H9 (cell line): Measurements from ENCODE around the gene MN1. TPM values are rescaled to one million over a fixed set of nuclear protein-coding genes. Genes with fewer than 3 reads are reported as not detected.

ENCODE experiments used
- DNase-seq: peaks from one replicate; pipeline ENCODE4 v3.0.0-alpha.2; 2017
- H2AFZ ChIP-seq: one replicate; pipeline ENCODE4 v1.6.1; 2013; ENCODE audit warnings: mild to moderate bottlenecking, low read length, control low read depth, moderate library complexity
- H2AK5ac ChIP-seq: 2 replicates; pipeline ENCODE4 v1.6.1; 2013; ENCODE audit warnings: low read length, control low read depth, mixed read lengths; ENCODE audit not compliant: insufficient read length
- H2BK120ac ChIP-seq: one replicate; pipeline ENCODE4 v1.6.1; 2013; ENCODE audit warnings: low read depth, mild to moderate bottlenecking, low read length, control low read depth, inconsistent platforms; ENCODE audit not compliant: poor library complexity, severe bottlenecking
- H2BK12ac ChIP-seq: 2 replicates; pipeline ENCODE4 v1.6.1; 2013; ENCODE audit warnings: low read length, control low read depth, mixed read lengths, low read depth; ENCODE audit not compliant: insufficient read length
- H2BK15ac ChIP-seq: 2 replicates; pipeline ENCODE4 v1.6.1; 2013; ENCODE audit warnings: low read depth, low read length, control low read depth
- H2BK20ac ChIP-seq: one replicate; pipeline ENCODE4 v1.6.1; 2013; ENCODE audit warnings: low read depth, mild to moderate bottlenecking, low read length, control low read depth, inconsistent platforms; ENCODE audit not compliant: poor library complexity, severe bottlenecking
- H2BK5ac ChIP-seq: 2 replicates; pipeline ENCODE4 v1.6.1; 2013; ENCODE audit warnings: low read length, control low read depth, mixed read lengths; ENCODE audit not compliant: insufficient read length
- H3K14ac ChIP-seq: 2 replicates; pipeline ENCODE4 v1.6.1; 2013; ENCODE audit warnings: low read length, control low read depth; ENCODE audit not compliant: insufficient read depth
- H3K18ac ChIP-seq: 2 replicates; pipeline ENCODE4 v1.6.1; 2013; ENCODE audit warnings: low read depth, mild to moderate bottlenecking, mixed read lengths, low read length, control low read depth; ENCODE audit not compliant: insufficient read length
- H3K23ac ChIP-seq: 2 replicates; pipeline ENCODE4 v1.6.1; 2013; ENCODE audit warnings: low read length, control low read depth, mixed read lengths, low read depth; ENCODE audit not compliant: insufficient read length
- H3K23me2 ChIP-seq: 2 replicates; pipeline ENCODE4 v1.6.1; 2013; ENCODE audit warnings: low read depth, mild to moderate bottlenecking, mixed read lengths, low read length, control low read depth; ENCODE audit not compliant: insufficient read length, poor library complexity, severe bottlenecking
- H3K27ac ChIP-seq: 2 replicates; pipeline ENCODE4 v1.5.1; 2013; ENCODE audit warnings: low read length, control low read depth, mixed read lengths, low read depth; ENCODE audit not compliant: insufficient read length
- H3K27me3 ChIP-seq: 2 replicates; pipeline ENCODE4 v1.6.1; 2013; ENCODE audit warnings: low read length, control low read depth, inconsistent platforms; ENCODE audit not compliant: insufficient read depth
- H3K4ac ChIP-seq: 2 replicates; pipeline ENCODE4 v1.6.1; 2013; ENCODE audit warnings: low read depth, mild to moderate bottlenecking, control low read depth, inconsistent platforms, low read length, moderate library complexity
- H3K4me1 ChIP-seq: 2 replicates; pipeline ENCODE4 v1.6.1; 2013; ENCODE audit warnings: low read length, control low read depth, inconsistent platforms; ENCODE audit not compliant: insufficient read depth
- H3K4me2 ChIP-seq: 2 replicates; pipeline ENCODE4 v1.6.1; 2013; ENCODE audit warnings: low read length, control low read depth, mixed read lengths; ENCODE audit not compliant: insufficient read length, insufficient read depth
- H3K56ac ChIP-seq: 2 replicates; pipeline ENCODE4 v1.6.1; 2013; ENCODE audit warnings: low read depth, mild to moderate bottlenecking, mixed read lengths, low read length, control low read depth; ENCODE audit not compliant: insufficient read length
- H3K79me1 ChIP-seq: 2 replicates; pipeline ENCODE4 v1.6.1; 2013; ENCODE audit warnings: low read depth, mild to moderate bottlenecking, moderate library complexity, low read length, control low read depth, inconsistent platforms; ENCODE audit not compliant: insufficient read depth, poor library complexity, severe bottlenecking
- H3K79me2 ChIP-seq: 2 replicates; pipeline ENCODE4 v1.6.1; 2013; ENCODE audit warnings: low read length, control low read depth, inconsistent platforms; ENCODE audit not compliant: insufficient read depth
- H3K9ac ChIP-seq: 2 replicates; pipeline ENCODE4 v1.6.1; 2013; ENCODE audit warnings: low read length, control low read depth, mixed read lengths; ENCODE audit not compliant: insufficient read length; ENCODE audit errors: extremely low read depth
- H3K9me3 ChIP-seq: one replicate; pipeline ENCODE4 v1.6.1; 2013; ENCODE audit warnings: low read depth, low read length, inconsistent platforms; ENCODE audit not compliant: control insufficient read depth
- H3T11ph ChIP-seq: one replicate; pipeline ENCODE4 v1.6.1; 2013; ENCODE audit warnings: mild to moderate bottlenecking, low read length, control low read depth, inconsistent platforms
- H4K20me1 ChIP-seq: one replicate; pipeline ENCODE4 v1.6.1; 2013; ENCODE audit not compliant: control insufficient read depth, insufficient read length, insufficient read depth
- H4K5ac ChIP-seq: 2 replicates; pipeline ENCODE4 v1.6.1; 2013; ENCODE audit warnings: low read depth, mild to moderate bottlenecking, mixed read lengths, low read length, control low read depth; ENCODE audit not compliant: insufficient read length
- H4K8ac ChIP-seq: replicated peaks from 2 replicates; pipeline ENCODE4 v1.6.1; 2013; ENCODE audit warnings: low read length, control low read depth, mixed read lengths, low read depth; ENCODE audit not compliant: insufficient read length
- H4K91ac ChIP-seq: 2 replicates; pipeline ENCODE4 v1.6.1; 2013; ENCODE audit warnings: low read depth, mild to moderate bottlenecking, moderate library complexity, mixed read lengths, low read length, control low read depth; ENCODE audit not compliant: insufficient read length
- H3K27ac Mint-ChIP-seq, 3 experiments: 2 replicates in 2 of 3; 3 replicates in 1 of 3; pipeline ENCODE4 v1.8.0; 2020 to 2021; ENCODE audit warnings: mixed read lengths in 3 of 3, mild to moderate bottlenecking in 1 of 3, moderate library complexity in 1 of 3
- H3K27me3 Mint-ChIP-seq: 2 replicates; pipeline ENCODE4 v1.8.0; 2021; ENCODE audit warnings: low read depth, mild to moderate bottlenecking, moderate library complexity, mixed read lengths
- H3K36me3 Mint-ChIP-seq, 3 experiments: 2 replicates in 2 of 3; 3 replicates in 1 of 3; pipeline ENCODE4 v1.8.0; 2020 to 2021; ENCODE audit warnings: low read depth in 3 of 3, mixed read lengths in 3 of 3; ENCODE audit not compliant: insufficient read depth in 1 of 3
- H3K4me1 Mint-ChIP-seq, 2 experiments: 2 replicates each; pipeline ENCODE4 v1.8.0; 2020; ENCODE audit warnings: mixed read lengths in 2 of 2
- H3K4me3 Mint-ChIP-seq, 2 experiments: 2 replicates in 1 of 2; 3 replicates in 1 of 2; pipeline ENCODE4 v1.8.0; 2020 to 2021; ENCODE audit warnings: mild to moderate bottlenecking in 2 of 2, mixed read lengths in 2 of 2, moderate library complexity in 1 of 2
- H3K9me3 Mint-ChIP-seq, 2 experiments: 2 replicates in 1 of 2; 3 replicates in 1 of 2; pipeline ENCODE4 v1.8.0; 2020; ENCODE audit warnings: mild to moderate bottlenecking in 2 of 2, mixed read lengths in 2 of 2, moderate library complexity in 1 of 2
- WGBS: extraction: QIAGEN DNeasy Blood & Tissue Kit; methylation state at CpG from one replicate; pipeline ENCODE4 v1.1.7; 2013; ENCODE audit warnings: missing lambda C conversion rate, low lambda C conversion rate, mixed read lengths; ENCODE audit not compliant: insufficient read length; ENCODE audit errors: extremely low coverage; 5-methylcytosine and 5-hydroxymethylcytosine counted together
- total RNA-seq: library from RNA; stranded (reverse); gene quantifications from 2 replicates; pipeline ENCODE4 v1.2.1, GENCODE V29; 2021
- TF ChIP-seq, protein P1 (sequence below): fragments of 200-600 bp; sonication (generic); conservative IDR thresholded peaks from 3 replicates; pipeline ENCODE4 v1.8.0; 2021; ENCODE audit warnings: antibody characterized with exemption, mild to moderate bottlenecking

MN1 gene
- total RNA-seq, 1 experiment from 2014 or later: 2.8 TPM

DNA sequence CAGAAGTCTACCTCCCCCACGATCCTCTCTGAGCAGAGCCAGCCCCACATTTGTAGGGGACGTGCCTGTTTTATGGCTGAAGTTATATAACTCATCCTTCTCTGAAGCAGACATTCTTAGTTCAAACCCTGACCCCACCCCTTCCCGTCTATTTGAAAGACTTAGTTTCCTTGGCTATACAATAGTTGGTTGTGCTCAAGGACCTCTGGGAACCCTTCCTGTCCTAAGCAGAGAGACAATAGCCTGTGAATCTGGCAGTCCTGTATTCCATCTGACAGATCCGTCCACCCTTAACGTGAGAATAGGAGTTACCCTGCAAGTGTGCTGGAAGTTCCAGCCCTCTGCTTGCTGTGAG lies 75.2 kb downstream of the MN1 start:
- Mint-ChIP-seq H3K36me3 (peaks cover 18 to 30% (median 23%) of the 10 kb centered on the region in 3 experiments), H3K27me3 (no peaks in the 10 kb centered on the region), H3K27ac (peak overlapping the region in 1 of 3 experiments; percentile 79; a peak in 2 of 7 replicates), H3K4me3 (no peak overlapping the region), H3K9me3 (peaks cover 19 to 27% of the 10 kb centered on the region in 2 experiments), H3K4me1 (peaks cover 29 to 43% of the 10 kb centered on the region in 2 experiments)
- no peak overlapping the region for H2BK120ac ChIP-seq
- no peak overlapping the region for H3K18ac ChIP-seq
- no peaks in the 10 kb centered on the region for H3K27me3 ChIP-seq
- H3K9me3 ChIP-seq: no peaks in the 10 kb centered on the region
- no peak overlapping the region for H3K23ac ChIP-seq
- H3K4ac ChIP-seq: no peak overlapping the region
- H2BK20ac ChIP-seq: no peak overlapping the region
- no peak overlapping the region for H3K4me2 ChIP-seq
- no peak overlapping the region for H4K91ac ChIP-seq
- H3K79me1 ChIP-seq: peaks cover 12% of the 10 kb centered on the region
- no peak overlapping the region for H3T11ph ChIP-seq
- H2BK15ac ChIP-seq: no peak overlapping the region
- H2AFZ ChIP-seq: no peak overlapping the region
- TF ChIP-seq, protein P1, sequence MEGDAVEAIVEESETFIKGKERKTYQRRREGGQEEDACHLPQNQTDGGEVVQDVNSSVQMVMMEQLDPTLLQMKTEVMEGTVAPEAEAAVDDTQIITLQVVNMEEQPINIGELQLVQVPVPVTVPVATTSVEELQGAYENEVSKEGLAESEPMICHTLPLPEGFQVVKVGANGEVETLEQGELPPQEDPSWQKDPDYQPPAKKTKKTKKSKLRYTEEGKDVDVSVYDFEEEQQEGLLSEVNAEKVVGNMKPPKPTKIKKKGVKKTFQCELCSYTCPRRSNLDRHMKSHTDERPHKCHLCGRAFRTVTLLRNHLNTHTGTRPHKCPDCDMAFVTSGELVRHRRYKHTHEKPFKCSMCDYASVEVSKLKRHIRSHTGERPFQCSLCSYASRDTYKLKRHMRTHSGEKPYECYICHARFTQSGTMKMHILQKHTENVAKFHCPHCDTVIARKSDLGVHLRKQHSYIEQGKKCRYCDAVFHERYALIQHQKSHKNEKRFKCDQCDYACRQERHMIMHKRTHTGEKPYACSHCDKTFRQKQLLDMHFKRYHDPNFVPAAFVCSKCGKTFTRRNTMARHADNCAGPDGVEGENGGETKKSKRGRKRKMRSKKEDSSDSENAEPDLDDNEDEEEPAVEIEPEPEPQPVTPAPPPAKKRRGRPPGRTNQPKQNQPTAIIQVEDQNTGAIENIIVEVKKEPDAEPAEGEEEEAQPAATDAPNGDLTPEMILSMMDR: no peak
- no peak overlapping the region for H3K9ac ChIP-seq
- whole genome bisulfite sequencing: no CpG with 5 or more reads among the region's 5 CpGs
- H3K23me2 ChIP-seq: no peaks in the 10 kb centered on the region
- no peak for DNase-seq
- no peak overlapping the region for H3K56ac ChIP-seq
- no peak overlapping the region for H3K27ac ChIP-seq
- H4K20me1 ChIP-seq: no peaks in the 10 kb centered on the region
- no peak overlapping the region for H2AK5ac ChIP-seq
- no peak overlapping the region for H4K8ac ChIP-seq
- no peak overlapping the region for H2BK5ac ChIP-seq
- peaks cover 48% of the 10 kb centered on the region for H3K79me2 ChIP-seq
- no peak overlapping the region for H2BK12ac ChIP-seq
- H4K5ac ChIP-seq: no peak overlapping the region
- peaks cover 10% of the 10 kb centered on the region; the same call in 1 of the 2 replicates for H3K4me1 ChIP-seq
- H3K14ac ChIP-seq: no peak overlapping the region; the same call in 1 of the 2 replicates
